Fibroblast of lung (primary cell): ENCODE data around the gene TTC38. TPM values are rescaled to one million over a fixed set of nuclear protein-coding genes. Genes with fewer than 3 reads are reported as not detected.

Experiments used
- DNase-seq, 2 donors: peaks; one replicate each; pipeline versions ENCODE4 v3.0.0 to v3.0.0-alpha.2; 2010; ENCODE audit warnings: low read depth in 2 of 2
- H2AFZ ChIP-seq: 2 replicates; pipeline ENCODE4 v1.5.1; 2012; ENCODE audit warnings: low read length, control low read depth, inconsistent platforms
- H3K27ac ChIP-seq: 2 replicates; pipeline ENCODE4 v1.5.1; 2011; ENCODE audit warnings: low read length, control low read depth; ENCODE audit not compliant: insufficient read depth
- H3K27me3 ChIP-seq: 2 replicates; pipeline ENCODE4 v1.5.1; 2011; ENCODE audit warnings: mild to moderate bottlenecking, low read length; ENCODE audit not compliant: control insufficient read depth, insufficient read depth
- H3K36me3 ChIP-seq: 2 replicates; pipeline ENCODE4 v1.5.1; 2011; ENCODE audit warnings: low read length; ENCODE audit not compliant: control insufficient read depth, insufficient read depth
- H3K4me1 ChIP-seq: 2 replicates; pipeline ENCODE4 v1.5.1; 2011; ENCODE audit warnings: low read length; ENCODE audit not compliant: control insufficient read depth, insufficient read depth; ENCODE audit errors: extremely low read depth
- H3K4me2 ChIP-seq: 2 replicates; pipeline ENCODE4 v1.5.1; 2011; ENCODE audit warnings: low read length, control low read depth; ENCODE audit not compliant: insufficient read depth; ENCODE audit errors: extremely low read depth
- H3K4me3 ChIP-seq, 4 experiments: fragments of 200-600 bp in 1 of 4; sonication (generic) in 1 of 4; replicated peaks in 1 of 4; 2 replicates each; pipeline ENCODE4 v1.5.1; 2011 to 2016; ENCODE audit warnings: low read length in 4 of 4, low read depth in 3 of 4, mild to moderate bottlenecking in 3 of 4, control low read depth in 2 of 4, inconsistent platforms in 1 of 4, mixed read lengths in 1 of 4; ENCODE audit not compliant: insufficient read depth in 1 of 4; ENCODE audit errors: control extremely low read depth in 1 of 4
- H3K79me2 ChIP-seq: 2 replicates; pipeline ENCODE4 v1.5.1; 2012; ENCODE audit warnings: mild to moderate bottlenecking, low read length, inconsistent platforms; ENCODE audit not compliant: control insufficient read depth, insufficient read depth
- H3K9ac ChIP-seq: 2 replicates; pipeline ENCODE4 v1.5.1; 2011; ENCODE audit warnings: mild to moderate bottlenecking, low read length, control low read depth; ENCODE audit not compliant: insufficient read depth
- H3K9me3 ChIP-seq: 2 replicates; pipeline ENCODE4 v1.5.1; 2012; ENCODE audit warnings: low read depth, low read length; ENCODE audit not compliant: control insufficient read depth, insufficient read depth
- H4K20me1 ChIP-seq: 2 replicates; pipeline ENCODE4 v1.5.1; 2011; ENCODE audit warnings: low read length; ENCODE audit not compliant: control insufficient read depth, insufficient read depth; ENCODE audit errors: extremely low read depth
- EZH2 ChIP-seq: IDR thresholded peaks from 2 replicates; pipeline ENCODE4 v1.5.1; 2012; ENCODE audit warnings: low read length, control low read depth, mild to moderate bottlenecking; ENCODE audit errors: missing control alignments
- polyA plus RNA-seq, 2 donors: library from polyadenylated mRNA; depleted of rRNA in 1 of 2; stranded (reverse) in 1 of 2; unstranded in 1 of 2; fragments of >200 nt; gene quantifications; 2 replicates each; pipeline ENCODE4 v1.2.1, GENCODE V29; 2011 to 2012; ENCODE audit warnings: missing spikeins in 1 of 2
- total RNA-seq: library from RNA; depleted of rRNA; stranded (reverse); fragments of >200 nt; gene quantifications from 2 replicates; pipeline ENCODE4 v1.2.1, GENCODE V29; 2014
- TF ChIP-seq, protein P1 (sequence below), 2 donors: IDR thresholded peaks in 1 of 2; conservative IDR thresholded peaks in 1 of 2; 1 replicate in 1 of 2; 2 replicates in 1 of 2; pipeline ENCODE4 v1.5.1; 2011 to 2012; ENCODE audit warnings: low read length in 2 of 2, control low read depth in 1 of 2, inconsistent platforms in 1 of 2, low read depth in 1 of 2, mild to moderate bottlenecking in 1 of 2

The TTC38 gene
- total and polyA plus RNA-seq, 2 donors (not counting 1 experiment from before 2014, with no cell fraction given) = 17.6 to 27.6 TPM

DNA sequence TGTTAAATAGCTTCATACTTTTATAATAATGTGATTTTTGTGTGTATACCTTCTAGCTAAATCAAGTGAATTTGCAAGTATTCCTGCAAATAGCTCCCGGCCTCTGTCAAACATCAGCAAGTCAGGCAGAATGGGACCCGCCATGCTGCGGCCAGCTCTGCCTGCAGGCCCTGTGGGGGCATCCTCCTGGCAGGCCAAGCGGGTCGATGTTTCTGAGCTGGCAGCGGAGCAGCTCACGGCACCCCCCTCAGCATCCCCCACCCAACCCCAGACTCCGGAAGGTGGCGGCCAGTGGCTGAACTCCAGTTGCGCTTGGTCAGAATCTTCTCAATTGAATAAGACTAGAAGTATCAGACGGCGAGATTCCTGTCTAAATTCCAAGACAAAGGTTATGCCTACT is 48.2 kb downstream of the TTC38 start:
- Histone ChIP-seq H4K20me1 (no peaks in the 10 kb centered on the region), H3K4me2 (no peak overlapping the region), H3K9me3 (no peaks in the 10 kb centered on the region), H3K27ac (no peak overlapping the region), H3K36me3 (peaks cover 15% of the 10 kb centered on the region), H3K4me3 (no peak overlapping the region), H3K9ac (peak overlapping the region; percentile 1), H3K27me3 (no peaks in the 10 kb centered on the region), H3K4me1 (no peaks in the 10 kb centered on the region), H3K79me2 (peaks cover 10% of the 10 kb centered on the region), H2AFZ (no peak overlapping the region)
- DNase-seq = no peak
- TF ChIP-seq, protein P1, sequence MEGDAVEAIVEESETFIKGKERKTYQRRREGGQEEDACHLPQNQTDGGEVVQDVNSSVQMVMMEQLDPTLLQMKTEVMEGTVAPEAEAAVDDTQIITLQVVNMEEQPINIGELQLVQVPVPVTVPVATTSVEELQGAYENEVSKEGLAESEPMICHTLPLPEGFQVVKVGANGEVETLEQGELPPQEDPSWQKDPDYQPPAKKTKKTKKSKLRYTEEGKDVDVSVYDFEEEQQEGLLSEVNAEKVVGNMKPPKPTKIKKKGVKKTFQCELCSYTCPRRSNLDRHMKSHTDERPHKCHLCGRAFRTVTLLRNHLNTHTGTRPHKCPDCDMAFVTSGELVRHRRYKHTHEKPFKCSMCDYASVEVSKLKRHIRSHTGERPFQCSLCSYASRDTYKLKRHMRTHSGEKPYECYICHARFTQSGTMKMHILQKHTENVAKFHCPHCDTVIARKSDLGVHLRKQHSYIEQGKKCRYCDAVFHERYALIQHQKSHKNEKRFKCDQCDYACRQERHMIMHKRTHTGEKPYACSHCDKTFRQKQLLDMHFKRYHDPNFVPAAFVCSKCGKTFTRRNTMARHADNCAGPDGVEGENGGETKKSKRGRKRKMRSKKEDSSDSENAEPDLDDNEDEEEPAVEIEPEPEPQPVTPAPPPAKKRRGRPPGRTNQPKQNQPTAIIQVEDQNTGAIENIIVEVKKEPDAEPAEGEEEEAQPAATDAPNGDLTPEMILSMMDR (conservative IDR thresholded peaks at IDR 0.05 in 1 of 2, IDR thresholded peaks at IDR 0.05 in 1 of 2; ENCODE audit: low read depth in 1 of 2, low read length in 2 of 2) = no peak
- no peak for TF ChIP-seq EZH2

- Histone ChIP-seq H2AFZ (no peak overlapping the region), H3K9me3 (no peaks in the 10 kb centered on the region), H3K9ac (no peak overlapping the region), H3K27me3 (no peaks in the 10 kb centered on the region), H4K20me1 (no peaks in the 10 kb centered on the region), H3K79me2 (peaks cover 10% of the 10 kb centered on the region), H3K27ac (no peak overlapping the region), H3K4me1 (no peaks in the 10 kb centered on the region), H3K4me2 (no peak overlapping the region), H3K36me3 (peaks cover 15% of the 10 kb centered on the region), H3K4me3 (no peak overlapping the region)
- TF ChIP-seq, protein P1 (conservative IDR thresholded peaks at IDR 0.05 in 1 of 2, IDR thresholded peaks at IDR 0.05 in 1 of 2; ENCODE audit: low read depth in 1 of 2, low read length in 2 of 2) = no peak
- TF ChIP-seq EZH2 = no peak
- DNase-seq = no peak
These were observed 49.8 kb downstream of the TTC38 start for GRCh38 chr22:46317646-46318045.

GRCh38 chr22:46318576-46318975 is 50.8 kb downstream of the TTC38 start:
- no peak overlapping the region for H3K27ac ChIP-seq
- H4K20me1 ChIP-seq = no peaks in the 10 kb centered on the region
- no peak for DNase-seq
- no peak overlapping the region for H2AFZ ChIP-seq
- H3K9ac ChIP-seq = no peak overlapping the region
- H3K4me1 ChIP-seq = no peaks in the 10 kb centered on the region
- peaks cover 17% of the 10 kb centered on the region for H3K36me3 ChIP-seq
- peaks cover 10% of the 10 kb centered on the region for H3K79me2 ChIP-seq
- H3K4me2 ChIP-seq = no peak overlapping the region
- no peaks in the 10 kb centered on the region for H3K9me3 ChIP-seq
- H3K27me3 ChIP-seq = no peaks in the 10 kb centered on the region
- no peak overlapping the region for H3K4me3 ChIP-seq
- TF ChIP-seq, protein P1 (conservative IDR thresholded peaks at IDR 0.05 in 1 of 2, IDR thresholded peaks at IDR 0.05 in 1 of 2; ENCODE audit: low read depth in 1 of 2, low read length in 2 of 2) = no peak
- TF ChIP-seq EZH2 = no peak
